WTC11 (cell line): ENCODE results near the gene GRB10. TPM values are rescaled to one million over a fixed set of nuclear protein-coding genes. Genes with fewer than 3 reads are reported as not detected.

Experiments
- ATAC-seq: fragments of 200-7000 bp; cut with Tn5 transposase; 2 replicates; pipeline ENCODE4 v1.10.0; 2021; ENCODE audit warnings: mild to moderate bottlenecking, moderate library complexity
- CTCF ChIA-PET: fragments of 300-600 bp; sonication (Branson Sonifier 250); formaldehyde crosslinking; loops from one replicate; lab custom pipeline; 2021; ENCODE audit warnings: antibody characterized with exemption; lab: Charles Lee
- POLR2A ChIA-PET: fragments of 350-600 bp; sonication (Branson Sonifier 250); formaldehyde crosslinking; loops from one replicate; lab custom pipeline; 2021; ENCODE audit warnings: antibody characterized with exemption; lab: Charles Lee
- DNase-seq: peaks from one replicate; pipeline ENCODE4 v3.0.0; 2021; ENCODE audit warnings: low spot score
- H3K27ac Mint-ChIP-seq: 2 replicates; pipeline ENCODE4 v1.8.0; 2021; ENCODE audit warnings: mixed read lengths
- H3K27me3 Mint-ChIP-seq: 2 replicates; pipeline ENCODE4 v1.8.0; 2021; ENCODE audit warnings: low read depth, mild to moderate bottlenecking, moderate library complexity, mixed read lengths
- H3K36me3 Mint-ChIP-seq: 2 replicates; pipeline ENCODE4 v1.8.0; 2021; ENCODE audit warnings: mixed read lengths
- H3K4me1 Mint-ChIP-seq: 2 replicates; pipeline ENCODE4 v1.8.0; 2022; ENCODE audit warnings: mixed read lengths
- H3K4me3 Mint-ChIP-seq: 2 replicates; pipeline ENCODE4 v1.8.0; 2021; ENCODE audit warnings: mild to moderate bottlenecking, moderate library complexity, mixed read lengths
- H3K9me3 Mint-ChIP-seq: 2 replicates; pipeline ENCODE4 v1.8.0; 2021; ENCODE audit warnings: mixed read lengths
- AFF4 ChIP-seq: sonication (generic); formaldehyde crosslinking; IDR thresholded peaks from 2 replicates; pipeline ENCODE4 v1.8.1; 2023; ENCODE audit warnings: mild to moderate bottlenecking, missing genetic modification reagents, borderline replicate concordance
- AR ChIP-seq: fragments of 250-450 bp; sonication (Bioruptor Pico); IDR thresholded peaks from 2 replicates; pipeline ENCODE4 v1.9.0; 2021; ENCODE audit warnings: mild to moderate bottlenecking
- ATF3 ChIP-seq: sonication (generic); formaldehyde crosslinking; conservative IDR thresholded peaks from 2 replicates; pipeline ENCODE4 v1.8.1; 2022; ENCODE audit warnings: mild to moderate bottlenecking, missing genetic modification reagents
- FOXK1 ChIP-seq: sonication (generic); formaldehyde crosslinking; IDR thresholded peaks from 2 replicates; pipeline ENCODE4 v1.8.0; 2022; ENCODE audit warnings: mild to moderate bottlenecking, moderate library complexity, missing genetic modification reagents
- HMGXB4 ChIP-seq: sonication (generic); formaldehyde crosslinking; IDR thresholded peaks from 2 replicates; pipeline ENCODE4 v1.8.1; 2023; ENCODE audit warnings: mild to moderate bottlenecking, moderate library complexity, missing genetic modification reagents
- JAZF1 ChIP-seq: fragments of 250-450 bp; sonication (Bioruptor Pico); IDR thresholded peaks from 2 replicates; pipeline ENCODE4 v1.9.0; 2021; ENCODE audit warnings: moderate library complexity, mild to moderate bottlenecking, inconsistent platforms
- JUN ChIP-seq: sonication (generic); formaldehyde crosslinking; IDR thresholded peaks from 2 replicates; pipeline ENCODE4 v1.8.0; 2023; ENCODE audit warnings: mild to moderate bottlenecking, missing genetic modification reagents
- KAT7 ChIP-seq: sonication (generic); formaldehyde crosslinking; IDR thresholded peaks from 2 replicates; pipeline ENCODE4 v1.8.1; 2023; ENCODE audit warnings: missing genetic modification reagents, mild to moderate bottlenecking, borderline replicate concordance
- MAX ChIP-seq: sonication (generic); formaldehyde crosslinking; IDR thresholded peaks from 2 replicates; pipeline ENCODE4 v1.8.0; 2022; ENCODE audit warnings: mild to moderate bottlenecking, missing genetic modification reagents
- MYBL2 ChIP-seq: sonication (generic); formaldehyde crosslinking; IDR thresholded peaks from 2 replicates; pipeline ENCODE4 v1.8.1; 2023; ENCODE audit warnings: mild to moderate bottlenecking, moderate library complexity, missing genetic modification reagents
- NFATC4 ChIP-seq: fragments of 250-450 bp; sonication (Bioruptor Pico); IDR thresholded peaks from 2 replicates; pipeline ENCODE4 v1.9.0; 2021; ENCODE audit warnings: mild to moderate bottlenecking
- NR2C2 ChIP-seq: sonication (generic); formaldehyde crosslinking; IDR thresholded peaks from 2 replicates; pipeline ENCODE4 v1.8.0; 2022; ENCODE audit warnings: mild to moderate bottlenecking, missing genetic modification reagents
- RORB ChIP-seq: fragments of 250-450 bp; sonication (Bioruptor Pico); IDR thresholded peaks from 2 replicates; pipeline ENCODE4 v1.9.0; 2021; ENCODE audit warnings: mild to moderate bottlenecking
- TEAD1 ChIP-seq: sonication (generic); formaldehyde crosslinking; IDR thresholded peaks from 2 replicates; pipeline ENCODE4 v1.8.0; 2022; ENCODE audit warnings: mild to moderate bottlenecking, missing genetic modification reagents
- TEAD4 ChIP-seq: sonication (generic); formaldehyde crosslinking; IDR thresholded peaks from 2 replicates; pipeline ENCODE4 v1.8.0; 2022; ENCODE audit warnings: mild to moderate bottlenecking, missing genetic modification reagents
- USF1 ChIP-seq: sonication (generic); formaldehyde crosslinking; IDR thresholded peaks from 2 replicates; pipeline ENCODE4 v1.8.0; 2022; ENCODE audit warnings: mild to moderate bottlenecking, missing genetic modification reagents
- ZMAT4 ChIP-seq: fragments of 250-450 bp; sonication (Bioruptor Pico); IDR thresholded peaks from 2 replicates; pipeline ENCODE4 v1.9.0; 2021; ENCODE audit warnings: mild to moderate bottlenecking
- ZNF121 ChIP-seq: sonication (generic); formaldehyde crosslinking; IDR thresholded peaks from 2 replicates; pipeline ENCODE4 v1.8.0; 2023; ENCODE audit warnings: missing genetic modification reagents
- ZNF219 ChIP-seq: sonication (generic); formaldehyde crosslinking; IDR thresholded peaks from 2 replicates; pipeline ENCODE4 v1.8.0; 2023; ENCODE audit warnings: missing genetic modification reagents, mild to moderate bottlenecking, borderline replicate concordance
- ZSCAN18 ChIP-seq: fragments of 250-450 bp; sonication (Bioruptor Pico); IDR thresholded peaks from 2 replicates; pipeline ENCODE4 v2.1.2; 2022; ENCODE audit warnings: mild to moderate bottlenecking, moderate library complexity
- total RNA-seq: library from RNA; stranded (reverse); gene quantifications from 3 replicates; pipeline ENCODE4 v1.2.3, GENCODE V29; 2021

The GRB10 gene
- total RNA-seq, 1 experiment from 2014 or later = 103 TPM

GRCh38 chr7:50594734-50595485, 187.8 kb downstream of the GRB10 start (continued):
- TF ChIP-seq USF1 (CRISPR knock-in tag) (no peak), ZNF121 (CRISPR knock-in tag) (no peak), ZSCAN18 (CRISPR knock-in tag) (no peak), TEAD1 (CRISPR knock-in tag) (no peak), FOXK1 (CRISPR knock-in tag) (no peak)

GRCh38 chr7:50594136-50594535, 188.6 kb downstream of the GRB10 start:
- H3K4me3 Mint-ChIP-seq = no peak overlapping the region
- no peak overlapping the region for H3K27ac Mint-ChIP-seq
- H3K27me3 Mint-ChIP-seq = no peaks in the 10 kb centered on the region
- ChIA-PET POLR2A (no interaction called here), CTCF (interaction anchor here (1.1 to 1.4 kb wide), 2 partner anchors 407 to 567 kb away, joined by 3 to 4 read pairs; no protein-coding TSS in a partner anchor)
- ATAC-seq = no peak
- peaks cover 39% of the 10 kb centered on the region for H3K36me3 Mint-ChIP-seq
- TF ChIP-seq ZNF219 (CRISPR knock-in tag) (no peak), MAX (CRISPR knock-in tag) (no peak), ATF3 (CRISPR knock-in tag) (no peak), NFATC4 (CRISPR knock-in tag) (no peak), AR (CRISPR knock-in tag) (no peak), RORB (CRISPR knock-in tag) (no peak)
- no peaks in the 10 kb centered on the region for H3K4me1 Mint-ChIP-seq
- H3K9me3 Mint-ChIP-seq = no peaks in the 10 kb centered on the region; the same call in 1 of the 2 replicates
- no peak for DNase-seq

- POLR2A ChIA-PET = no interaction called here
- CTCF ChIA-PET = interaction anchor here (1.4 kb wide), 1 partner anchor 568 kb away, joined by 4 read pairs; no protein-coding TSS in a partner anchor
- H3K9me3 Mint-ChIP-seq = no peaks in the 10 kb centered on the region; the same call in 1 of the 2 replicates
- ATAC-seq (no peak), DNase-seq (no peak)
- H3K4me3 Mint-ChIP-seq = no peak overlapping the region
- H3K4me1 Mint-ChIP-seq = no peaks in the 10 kb centered on the region
- no peak overlapping the region for H3K27ac Mint-ChIP-seq
- no peaks in the 10 kb centered on the region for H3K27me3 Mint-ChIP-seq
- H3K36me3 Mint-ChIP-seq = peaks cover 30% of the 10 kb centered on the region
- TF ChIP-seq NR2C2 (CRISPR knock-in tag) (no peak), ZMAT4 (no peak), JUN (CRISPR knock-in tag) (no peak), HMGXB4 (CRISPR knock-in tag) (no peak), AFF4 (CRISPR knock-in tag) (no peak), KAT7 (CRISPR knock-in tag) (no peak), JAZF1 (no peak), RORB (CRISPR knock-in tag) (no peak), MYBL2 (no peak), TEAD4 (CRISPR knock-in tag) (no peak), FOXK1 (CRISPR knock-in tag) (no peak)
Measured at GRCh38 chr7:50592940-50593339, 189.8 kb downstream of the GRB10 start.
